Measurements from ENCODE around the gene HPS4. TPM values are rescaled to one million over a fixed set of nuclear protein-coding genes. Genes with fewer than 3 reads are reported as not detected.

Gene HPS4
- total RNA-seq, 1 experiment from 2014 or later, result 35.4 TPM

DNA sequence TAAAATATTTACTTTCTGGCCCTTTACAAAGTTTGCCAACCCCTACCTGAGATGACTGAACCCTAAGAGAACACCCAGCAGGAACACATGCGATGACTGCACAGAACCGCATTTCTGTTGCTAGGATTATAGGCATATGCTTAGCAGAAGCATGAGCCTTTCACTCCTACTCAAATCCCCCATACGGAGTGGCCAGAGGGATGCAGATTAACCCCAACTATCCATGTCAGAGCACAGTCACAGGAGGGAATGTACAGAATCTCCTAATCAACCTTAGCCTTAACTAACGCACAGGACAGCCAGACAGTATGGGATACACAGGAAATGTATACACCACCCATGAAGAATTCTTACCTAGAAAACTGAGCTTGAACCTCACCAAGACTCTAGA, 6.2 kb downstream of the HPS4 start:
- Histone ChIP-seq H3K36me3 (ENCODE audit: control insufficient read depth in 1 of 2, insufficient read depth in 2 of 2, low read length in 2 of 2) (peaks cover 24% of the 10 kb centered on the region in 2 experiments; a peak in 3 of 4 replicates), H3K27ac (ENCODE audit: low read depth, low read length) (no peak overlapping the region), H3K9me2 (ENCODE audit: insufficient read depth) (no peaks in the 10 kb centered on the region), H2AFZ (ENCODE audit: low read depth, low read length, poor library complexity, severe bottlenecking) (no peak overlapping the region), H3K9me3 (ENCODE audit: control insufficient read depth in 1 of 2, insufficient read depth in 1 of 2, low read depth in 1 of 2, low read length in 2 of 2) (no peaks in the 10 kb centered on the region), H3K27me3 (ENCODE audit: insufficient read depth, low read length) (no peaks in the 10 kb centered on the region), H3K4me1 (ENCODE audit: control insufficient read depth in 1 of 2, insufficient read depth in 2 of 2, low read length in 2 of 2) (peaks cover 0 to 5% of the 10 kb centered on the region in 2 experiments; a peak in 2 of 4 replicates), H3K4me3 (replicated peaks in 1 of 2; ENCODE audit: low read depth in 1 of 2, low read length in 2 of 2) (no peak overlapping the region), H3K4me2 (ENCODE audit: low read length) (no peak overlapping the region), H4K20me1 (ENCODE audit: insufficient read depth) (no peaks in the 10 kb centered on the region), H3K79me2 (ENCODE audit: insufficient read depth, low read length) (peaks cover 24% of the 10 kb centered on the region), H3K9ac (ENCODE audit: low read length) (no peak overlapping the region)
- ChIA-PET CTCF (no interaction called here), POLR2A (no interaction called here), RAD21 (ENCODE audit: low non-redundant PET in 1 of 2, low total read pairs in 2 of 2, uncharacterized antibody in 2 of 2, unreplicated experiment in 2 of 2) (no interaction called here)
- intact Hi-C loops (cut with micrococcal nuclease), result no loop called here
- no peak for DNase-seq (ENCODE audit: low read depth, low spot score)
- no TSS peak for BruUV-seq (replicated peaks)
- no peak for TF ChIP-seq SRF (IDR thresholded peaks at IDR 0.05; ENCODE audit: low read depth)
- no peak for ATAC-seq

DNA sequence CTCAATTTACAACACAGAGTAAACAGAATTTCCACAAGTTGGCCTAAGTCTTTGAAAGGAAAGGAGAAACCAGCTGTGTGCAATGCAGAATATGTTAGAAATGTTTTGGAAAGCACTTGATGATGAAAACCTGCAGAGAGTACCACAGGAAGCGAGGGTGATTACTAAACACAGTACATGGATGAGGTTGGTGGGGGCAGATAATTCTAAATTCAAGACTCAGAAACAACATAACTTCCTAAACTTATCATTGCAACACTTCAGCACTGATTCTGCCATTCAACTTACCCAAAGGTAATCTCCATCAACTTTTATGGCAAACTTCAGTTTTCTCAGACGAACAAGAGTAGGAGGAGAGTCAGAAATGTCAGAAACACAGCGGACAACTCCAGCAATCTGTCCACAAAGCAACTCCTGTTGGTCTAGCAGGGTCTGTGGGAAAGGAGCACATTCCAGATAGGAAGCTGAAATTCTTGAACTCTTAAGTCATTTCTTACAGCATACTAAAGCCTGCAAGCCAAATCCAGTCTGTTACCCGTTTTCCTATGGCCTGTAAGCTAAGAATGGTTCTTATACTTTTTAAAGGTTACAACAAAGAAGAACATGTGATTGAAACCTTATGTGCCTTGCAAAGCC, 6.8 kb downstream of the HPS4 start:
- Histone ChIP-seq H3K27me3 (ENCODE audit: insufficient read depth, low read length) (no peaks in the 10 kb centered on the region), H3K4me2 (ENCODE audit: low read length) (no peak overlapping the region), H3K36me3 (ENCODE audit: control insufficient read depth in 1 of 2, insufficient read depth in 2 of 2, low read length in 2 of 2) (peaks cover 29 to 30% of the 10 kb centered on the region in 2 experiments), H3K9ac (ENCODE audit: low read length) (no peak overlapping the region), H3K9me3 (ENCODE audit: control insufficient read depth in 1 of 2, insufficient read depth in 1 of 2, low read depth in 1 of 2, low read length in 2 of 2) (no peaks in the 10 kb centered on the region), H3K4me3 (replicated peaks in 1 of 2; ENCODE audit: low read depth in 1 of 2, low read length in 2 of 2) (no peak overlapping the region), H3K79me2 (ENCODE audit: insufficient read depth, low read length) (peaks cover 22% of the 10 kb centered on the region), H3K4me1 (ENCODE audit: control insufficient read depth in 1 of 2, insufficient read depth in 2 of 2, low read length in 2 of 2) (peaks cover 0 to 10% of the 10 kb centered on the region in 2 experiments; a peak in 2 of 4 replicates), H2AFZ (ENCODE audit: low read depth, low read length, poor library complexity, severe bottlenecking) (no peak overlapping the region), H4K20me1 (ENCODE audit: insufficient read depth) (no peaks in the 10 kb centered on the region), H3K27ac (ENCODE audit: low read depth, low read length) (no peak overlapping the region), H3K9me2 (ENCODE audit: insufficient read depth) (no peaks in the 10 kb centered on the region)
- intact Hi-C loops (cut with micrococcal nuclease), result no loop called here
- ChIA-PET POLR2A (no interaction called here), CTCF (no interaction called here), RAD21 (ENCODE audit: low non-redundant PET in 1 of 2, low total read pairs in 2 of 2, uncharacterized antibody in 2 of 2, unreplicated experiment in 2 of 2) (no interaction called here)
- ATAC-seq, result no peak
- BruUV-seq (replicated peaks), result no TSS peak
- DNase-seq (ENCODE audit: low read depth, low spot score), result no peak
- TF ChIP-seq, protein P1, sequence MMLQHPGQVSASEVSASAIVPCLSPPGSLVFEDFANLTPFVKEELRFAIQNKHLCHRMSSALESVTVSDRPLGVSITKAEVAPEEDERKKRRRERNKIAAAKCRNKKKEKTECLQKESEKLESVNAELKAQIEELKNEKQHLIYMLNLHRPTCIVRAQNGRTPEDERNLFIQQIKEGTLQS (IDR thresholded peaks at IDR 0.05), result no peak
- TF ChIP-seq TCF7L2 (IDR thresholded peaks at IDR 0.05; ENCODE audit: borderline replicate concordance, extremely low read depth, insufficient read depth, insufficient read length) (no peak), EZH2phosphoT487 (IDR thresholded peaks at IDR 0.05; ENCODE audit: borderline replicate concordance) (no peak), YY1 (IDR thresholded peaks at IDR 0.05; ENCODE audit: extremely low read depth, insufficient replicate concordance, low read depth, low read length) (no peak), POLR2AphosphoS5 (IDR thresholded peaks at IDR 0.05; ENCODE audit: low read depth, low read length) (no peak), ZFX (IDR thresholded peaks at IDR 0.05) (no peak), JUND (IDR thresholded peaks at IDR 0.05) (no peak)
- TF ChIP-seq, protein P2, sequence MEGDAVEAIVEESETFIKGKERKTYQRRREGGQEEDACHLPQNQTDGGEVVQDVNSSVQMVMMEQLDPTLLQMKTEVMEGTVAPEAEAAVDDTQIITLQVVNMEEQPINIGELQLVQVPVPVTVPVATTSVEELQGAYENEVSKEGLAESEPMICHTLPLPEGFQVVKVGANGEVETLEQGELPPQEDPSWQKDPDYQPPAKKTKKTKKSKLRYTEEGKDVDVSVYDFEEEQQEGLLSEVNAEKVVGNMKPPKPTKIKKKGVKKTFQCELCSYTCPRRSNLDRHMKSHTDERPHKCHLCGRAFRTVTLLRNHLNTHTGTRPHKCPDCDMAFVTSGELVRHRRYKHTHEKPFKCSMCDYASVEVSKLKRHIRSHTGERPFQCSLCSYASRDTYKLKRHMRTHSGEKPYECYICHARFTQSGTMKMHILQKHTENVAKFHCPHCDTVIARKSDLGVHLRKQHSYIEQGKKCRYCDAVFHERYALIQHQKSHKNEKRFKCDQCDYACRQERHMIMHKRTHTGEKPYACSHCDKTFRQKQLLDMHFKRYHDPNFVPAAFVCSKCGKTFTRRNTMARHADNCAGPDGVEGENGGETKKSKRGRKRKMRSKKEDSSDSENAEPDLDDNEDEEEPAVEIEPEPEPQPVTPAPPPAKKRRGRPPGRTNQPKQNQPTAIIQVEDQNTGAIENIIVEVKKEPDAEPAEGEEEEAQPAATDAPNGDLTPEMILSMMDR (IDR thresholded peaks at IDR 0.05 in 2 of 3, conservative IDR thresholded peaks at IDR 0.05 in 1 of 3; ENCODE audit: borderline replicate concordance in 1 of 3, insufficient read depth in 1 of 3, low read depth in 2 of 3, low read length in 2 of 3), result no peak
- TF ChIP-seq, protein P3, sequence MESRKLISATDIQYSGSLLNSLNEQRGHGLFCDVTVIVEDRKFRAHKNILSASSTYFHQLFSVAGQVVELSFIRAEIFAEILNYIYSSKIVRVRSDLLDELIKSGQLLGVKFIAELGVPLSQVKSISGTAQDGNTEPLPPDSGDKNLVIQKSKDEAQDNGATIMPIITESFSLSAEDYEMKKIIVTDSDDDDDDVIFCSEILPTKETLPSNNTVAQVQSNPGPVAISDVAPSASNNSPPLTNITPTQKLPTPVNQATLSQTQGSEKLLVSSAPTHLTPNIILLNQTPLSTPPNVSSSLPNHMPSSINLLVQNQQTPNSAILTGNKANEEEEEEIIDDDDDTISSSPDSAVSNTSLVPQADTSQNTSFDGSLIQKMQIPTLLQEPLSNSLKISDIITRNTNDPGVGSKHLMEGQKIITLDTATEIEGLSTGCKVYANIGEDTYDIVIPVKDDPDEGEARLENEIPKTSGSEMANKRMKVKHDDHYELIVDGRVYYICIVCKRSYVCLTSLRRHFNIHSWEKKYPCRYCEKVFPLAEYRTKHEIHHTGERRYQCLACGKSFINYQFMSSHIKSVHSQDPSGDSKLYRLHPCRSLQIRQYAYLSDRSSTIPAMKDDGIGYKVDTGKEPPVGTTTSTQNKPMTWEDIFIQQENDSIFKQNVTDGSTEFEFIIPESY (IDR thresholded peaks at IDR 0.05; ENCODE audit: extremely low read depth, insufficient replicate concordance, low read length), result no peak
